T-helper 22 cell (primary cell): Measurements from ENCODE around the gene NEO1.

Experiments
- DNase-seq: peaks from one replicate; pipeline ENCODE4 v3.0.0-alpha.2; 2020; ENCODE audit warnings: low read depth

NEO1 gene

DNA sequence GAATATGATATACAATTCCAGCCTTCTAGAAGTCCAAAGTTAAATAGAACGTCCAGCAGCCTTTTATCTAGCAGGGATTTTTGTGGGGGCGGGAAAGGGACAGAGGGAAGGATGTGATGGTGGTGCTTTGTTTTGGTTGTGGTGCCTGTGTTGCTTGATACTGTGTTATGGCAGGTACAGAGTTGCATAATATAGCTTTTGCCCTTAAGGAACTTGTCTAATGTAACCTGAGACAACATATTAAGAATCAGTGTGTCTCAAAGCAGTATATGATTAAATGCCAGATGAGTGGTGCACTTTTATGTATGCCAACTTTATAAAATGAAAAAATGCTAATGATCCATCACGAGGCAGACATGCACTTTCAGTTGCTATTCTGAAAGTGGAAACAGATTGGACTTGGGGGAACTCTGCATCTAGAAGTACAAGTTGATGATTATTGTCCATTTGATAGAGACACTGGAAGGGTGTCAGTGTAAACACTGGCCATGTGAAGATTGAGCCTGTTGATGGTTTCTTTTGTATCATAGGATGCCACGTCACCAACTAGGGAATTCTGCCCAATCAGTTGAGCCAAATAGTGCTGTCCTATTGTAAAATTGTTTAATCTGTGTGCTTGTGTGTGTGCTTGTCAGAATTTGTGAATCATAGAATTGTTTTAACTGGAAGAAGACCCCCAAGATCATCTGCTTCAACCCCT lies 23.0 kb downstream of the NEO1 start:
- DNase-seq, result no peak

DNA sequence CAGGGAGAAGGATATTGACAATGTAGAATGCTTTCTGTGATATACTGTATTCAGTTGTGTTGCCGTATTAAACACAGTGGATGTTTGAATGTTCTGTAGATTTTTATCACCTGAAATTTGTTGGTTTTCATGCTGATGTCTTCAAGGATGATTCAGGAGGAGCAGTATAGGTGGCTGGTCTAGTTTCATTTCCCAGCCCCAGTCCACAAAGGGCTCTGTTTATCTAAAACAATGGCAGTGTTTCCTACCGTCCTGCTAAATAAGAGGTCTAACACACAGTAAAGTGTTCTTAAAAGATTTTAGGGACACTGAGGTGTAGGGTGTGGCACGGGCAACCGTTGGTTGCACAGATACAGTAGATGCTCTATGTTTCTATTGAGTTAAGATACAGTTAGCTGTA lies 26.0 kb downstream of the NEO1 start:
- no peak for DNase-seq

DNA sequence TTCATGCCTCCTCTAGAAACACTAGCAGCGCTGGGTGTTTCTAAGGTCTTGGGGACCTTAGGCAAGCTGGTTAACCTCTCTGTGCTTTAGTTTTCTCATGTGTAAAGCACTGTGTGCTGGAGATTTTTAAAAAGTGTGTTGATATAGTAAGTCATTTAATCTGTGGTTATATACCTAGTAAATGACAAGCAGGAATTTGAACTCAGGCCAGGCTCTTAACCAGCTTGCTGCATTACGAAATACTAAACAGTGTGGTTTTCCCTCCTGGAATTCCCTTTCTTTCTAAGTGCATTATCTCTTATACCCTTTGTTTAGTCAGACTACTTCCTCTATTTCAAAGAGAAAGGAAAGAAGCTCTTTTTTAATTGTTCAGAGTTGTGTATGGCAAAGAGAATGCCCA lies 26.5 kb downstream of the NEO1 start:
- DNase-seq, result no peak

DNA sequence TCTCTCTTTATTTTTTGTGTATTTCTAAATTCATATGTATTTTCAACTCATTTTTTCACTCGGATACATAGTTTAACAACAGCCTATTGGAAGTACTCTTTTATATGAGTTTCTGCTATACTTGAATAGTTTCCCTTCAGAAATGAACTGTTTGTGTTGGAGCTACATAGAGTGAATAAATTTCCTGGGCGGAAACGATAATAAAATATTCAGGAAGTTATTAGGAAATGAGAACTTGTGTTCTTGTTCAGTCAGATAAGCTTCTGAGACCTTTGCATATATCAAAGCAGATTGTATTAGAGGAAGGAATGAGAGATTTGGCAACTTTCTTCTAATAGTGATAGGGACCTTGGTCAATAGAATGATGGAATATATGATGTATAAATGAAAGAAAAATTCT lies 27.3 kb downstream of the NEO1 start:
- no peak for DNase-seq

DNA sequence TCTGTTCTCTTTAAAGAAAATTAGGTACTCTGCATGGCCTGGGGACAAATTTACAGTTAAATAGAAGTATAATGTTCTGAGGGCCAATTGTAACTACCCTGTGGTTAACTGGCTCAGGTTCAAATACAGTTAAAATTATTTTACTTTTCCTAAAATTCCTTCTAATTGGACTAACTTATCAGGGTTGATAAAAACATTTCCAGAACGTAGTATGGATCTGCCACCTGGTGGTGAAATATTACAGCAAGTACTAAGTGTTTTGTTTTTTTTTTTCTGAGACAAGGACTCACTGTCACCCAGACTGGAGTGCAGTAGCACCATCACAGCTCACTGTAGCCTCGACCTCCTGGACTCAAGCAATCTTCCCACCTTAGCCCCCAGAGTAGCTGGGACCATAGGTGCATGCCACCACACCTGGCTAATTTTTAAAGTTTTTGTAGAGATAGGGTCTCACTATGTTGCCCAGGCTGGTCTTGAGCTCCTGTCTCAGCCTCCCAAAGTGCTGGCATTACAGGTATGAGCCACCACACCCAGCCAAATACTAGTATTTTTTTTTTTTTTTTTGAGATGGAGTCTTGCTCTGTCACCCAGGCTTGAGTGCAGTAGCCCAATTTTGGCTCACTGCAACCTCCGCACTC lies 29.2 kb downstream of the NEO1 start:
- DNase-seq, result no peak

DNA sequence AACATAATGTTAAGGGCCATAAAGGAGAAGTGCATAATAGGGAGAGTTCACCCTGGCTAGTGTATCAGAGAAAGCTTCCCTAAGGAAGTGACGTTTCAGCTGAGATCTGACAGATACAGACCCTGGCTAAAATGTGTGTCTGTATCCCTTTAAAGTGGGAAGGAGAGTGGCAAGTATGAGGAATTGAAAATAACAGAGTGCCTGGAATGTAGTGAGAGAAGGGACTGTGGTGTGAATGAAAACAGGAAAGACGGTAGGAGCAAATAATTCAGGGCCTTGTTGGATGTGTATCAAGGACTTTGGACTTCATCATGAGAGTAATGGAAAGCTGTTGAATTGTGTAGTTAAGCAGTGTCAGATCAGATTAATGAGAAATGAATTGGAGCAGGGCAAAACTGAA lies 30.5 kb downstream of the NEO1 start:
- DNase-seq, result no peak

DNA sequence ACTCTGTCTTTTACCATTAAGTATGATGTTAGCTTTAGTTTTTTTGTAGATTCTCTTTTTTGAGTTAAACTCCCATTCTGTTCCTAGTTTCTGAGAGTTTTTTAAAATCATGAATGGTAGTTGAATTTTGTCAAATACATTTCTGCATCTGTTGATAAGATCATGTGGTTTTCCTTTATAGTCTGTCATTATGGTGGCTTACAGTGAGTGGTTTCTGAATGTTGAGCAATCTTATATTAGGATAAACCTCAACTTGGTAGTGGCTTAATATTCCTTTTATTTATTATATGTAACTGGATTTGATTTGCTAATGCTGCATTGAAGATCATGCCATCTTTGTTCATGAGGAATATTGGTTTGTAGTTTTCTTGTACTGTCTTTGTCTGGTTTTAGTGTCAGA lies 34.8 kb downstream of the NEO1 start:
- DNase-seq, result no peak

DNA sequence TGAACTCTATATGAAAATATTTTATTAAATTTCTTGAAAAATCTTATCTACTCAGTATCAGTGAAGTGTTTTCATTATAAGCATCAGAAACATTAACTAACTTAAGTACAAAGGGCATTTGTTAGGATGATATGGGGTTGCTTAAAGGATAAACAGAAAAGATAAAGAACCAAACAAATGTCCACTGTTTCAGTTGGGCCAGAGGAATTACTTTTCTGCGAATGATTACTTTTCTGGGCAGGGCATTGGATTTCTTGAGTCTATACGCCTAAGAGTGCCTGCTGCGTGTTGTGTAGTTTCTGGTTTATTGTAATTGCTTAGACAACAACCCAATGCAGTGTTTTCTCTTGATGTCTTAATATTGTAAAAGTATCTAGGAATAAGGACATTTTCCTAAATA lies 52.8 kb downstream of the NEO1 start:
- DNase-seq, result no peak

DNA sequence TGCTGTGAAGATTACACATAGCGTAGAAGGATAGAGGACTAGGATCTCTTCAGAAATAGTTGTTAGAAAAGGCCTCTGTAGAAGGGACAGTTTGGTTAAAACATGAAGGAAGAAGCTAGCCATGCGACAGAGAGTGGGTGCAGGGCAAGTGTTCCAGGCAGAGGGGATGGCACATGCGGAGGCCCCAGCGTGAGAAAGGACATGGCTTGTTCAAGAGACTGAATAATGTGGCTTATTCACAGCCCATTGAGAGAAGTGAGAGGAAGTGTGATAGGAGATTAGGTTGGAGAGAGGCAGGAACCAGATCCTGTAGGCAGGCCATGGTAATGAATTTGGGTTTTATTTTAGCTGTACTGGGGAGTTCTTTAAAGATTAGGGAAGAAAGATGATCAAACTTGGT lies 56.4 kb downstream of the NEO1 start:
- DNase-seq, result no peak

DNA sequence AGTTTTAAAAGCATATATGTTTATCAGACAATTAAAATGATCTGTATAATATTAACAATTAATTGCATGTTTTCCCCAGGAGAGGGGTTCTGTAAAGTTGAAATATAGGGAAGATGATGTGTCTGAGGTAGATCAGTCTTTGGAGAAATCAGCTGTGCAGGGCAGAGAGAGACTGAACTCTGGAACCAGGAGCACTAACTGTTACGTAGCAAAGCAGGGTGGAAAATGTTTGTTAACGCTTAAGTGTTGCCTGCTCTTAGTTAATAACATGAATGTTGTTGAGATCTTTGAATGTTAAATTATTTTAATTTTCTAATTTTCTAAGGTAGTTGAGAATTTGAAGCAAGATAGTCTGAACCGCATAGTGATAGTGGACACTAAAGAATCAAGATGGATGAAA lies 57.5 kb downstream of the NEO1 start:
- no peak for DNase-seq

DNA sequence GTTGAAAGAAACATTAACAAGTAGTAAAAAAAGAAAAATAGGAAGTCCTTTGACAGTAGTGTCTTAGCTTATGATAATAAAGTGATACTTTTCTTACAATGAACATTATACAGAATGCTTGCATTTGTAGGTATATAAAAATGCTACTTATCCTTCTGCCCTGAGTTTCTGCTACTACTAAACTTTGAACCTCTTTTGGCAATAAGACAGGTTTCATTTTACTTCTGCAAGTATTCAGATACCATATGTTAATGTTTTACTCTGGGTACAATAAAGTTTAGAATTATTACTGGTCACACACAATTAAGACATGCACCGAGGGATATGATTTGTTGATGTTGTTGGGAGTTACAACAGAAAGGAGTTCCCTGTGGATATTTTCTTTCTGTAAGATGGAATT lies 57.9 kb downstream of the NEO1 start:
- DNase-seq, result no peak

DNA sequence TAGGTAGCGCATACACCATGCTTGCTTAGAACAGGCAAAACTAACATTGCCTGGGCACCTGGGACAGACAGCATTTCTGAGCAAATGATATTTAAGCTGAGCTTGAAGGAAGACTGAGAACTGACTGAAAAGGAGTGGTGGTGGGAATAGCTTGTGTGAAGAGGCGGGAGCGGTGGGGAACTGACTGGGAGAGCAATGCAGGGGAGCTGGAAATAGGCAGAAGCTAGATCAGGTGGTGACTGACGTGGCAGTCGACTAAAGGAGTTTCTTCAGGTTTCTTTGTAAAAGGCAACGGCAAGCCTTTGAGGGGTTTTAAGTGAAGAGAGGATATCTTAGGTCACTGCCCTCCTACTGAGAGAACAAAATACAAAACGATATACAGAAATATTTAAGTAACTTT lies 61.8 kb downstream of the NEO1 start:
- DNase-seq, result no peak

DNA sequence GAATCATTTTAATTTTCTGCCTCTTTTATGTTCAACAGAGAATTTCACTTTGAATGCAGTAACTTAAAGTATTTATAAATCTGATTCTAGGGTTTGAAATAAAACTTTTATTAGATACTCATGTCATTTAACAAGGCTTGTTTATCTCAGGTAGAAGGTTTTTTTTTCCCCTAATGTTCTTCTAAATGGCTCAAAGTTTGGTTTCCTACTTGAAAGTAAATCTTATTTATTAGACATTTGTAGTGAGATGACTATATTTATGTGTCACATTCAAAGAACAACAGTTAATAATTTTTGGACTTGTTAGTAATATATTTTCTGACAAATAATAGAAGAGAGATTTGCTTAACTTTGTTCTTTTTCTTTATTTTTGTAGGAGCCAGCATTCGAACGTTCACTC lies 63.9 kb downstream of the NEO1 start:
- DNase-seq, result no peak

DNA sequence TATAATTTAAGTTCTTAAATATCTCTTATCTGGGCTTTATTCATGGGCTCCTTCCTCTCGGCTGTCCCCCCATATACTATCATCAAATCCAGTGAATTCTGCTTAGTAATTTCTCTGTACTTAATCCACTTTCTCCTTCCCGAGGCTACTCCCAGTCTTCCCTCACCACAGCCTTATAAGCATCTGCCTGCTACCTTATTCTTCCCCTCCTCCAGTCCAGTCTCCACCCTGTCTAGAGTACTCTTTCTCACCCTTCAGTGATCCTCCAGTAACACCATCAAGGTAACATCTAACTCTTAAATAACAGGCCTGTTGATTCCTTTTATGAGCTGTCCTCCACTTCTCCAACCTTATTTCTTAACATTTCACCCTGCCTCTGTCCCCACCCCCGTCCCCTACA lies 65.8 kb downstream of the NEO1 start:
- DNase-seq, result no peak

DNA sequence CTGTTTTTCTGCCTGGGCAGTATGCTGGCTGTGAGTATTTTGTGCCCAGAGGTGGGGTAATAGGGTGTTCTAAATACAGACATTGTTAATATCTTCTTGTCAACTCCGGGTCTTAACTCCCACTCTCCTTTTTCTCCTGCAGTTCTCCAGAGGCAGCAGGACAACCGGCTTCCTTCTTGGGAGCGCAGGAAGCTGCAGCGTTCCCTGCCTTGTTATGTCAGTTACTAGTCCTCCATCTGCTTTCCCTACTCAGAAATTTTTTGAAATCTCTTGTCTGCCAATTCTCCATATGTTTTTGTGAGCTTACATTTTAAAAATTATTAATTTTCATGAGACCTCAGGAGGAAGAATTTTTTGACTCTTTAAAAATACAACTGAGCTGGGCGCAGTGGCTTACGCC lies 67.2 kb downstream of the NEO1 start:
- no peak for DNase-seq

DNA sequence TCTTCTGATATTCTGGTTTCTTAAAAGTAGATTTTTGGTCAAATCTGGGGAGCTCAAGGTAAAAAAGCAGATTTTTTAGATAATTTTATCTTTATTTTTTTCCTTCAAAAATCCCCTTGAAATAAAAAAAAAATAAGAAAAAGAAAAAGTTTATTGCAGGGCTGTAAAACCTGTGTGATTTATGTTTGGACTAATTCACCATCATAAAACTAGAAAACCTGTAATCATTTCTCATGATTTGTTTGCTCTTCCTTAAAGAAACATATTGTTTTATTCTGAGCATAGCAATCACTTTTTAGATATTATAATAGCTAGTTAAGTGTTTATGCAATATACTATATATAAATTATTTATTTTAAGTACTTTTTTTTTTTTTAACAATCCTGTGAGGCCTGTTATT lies 68.0 kb downstream of the NEO1 start:
- no peak for DNase-seq

DNA sequence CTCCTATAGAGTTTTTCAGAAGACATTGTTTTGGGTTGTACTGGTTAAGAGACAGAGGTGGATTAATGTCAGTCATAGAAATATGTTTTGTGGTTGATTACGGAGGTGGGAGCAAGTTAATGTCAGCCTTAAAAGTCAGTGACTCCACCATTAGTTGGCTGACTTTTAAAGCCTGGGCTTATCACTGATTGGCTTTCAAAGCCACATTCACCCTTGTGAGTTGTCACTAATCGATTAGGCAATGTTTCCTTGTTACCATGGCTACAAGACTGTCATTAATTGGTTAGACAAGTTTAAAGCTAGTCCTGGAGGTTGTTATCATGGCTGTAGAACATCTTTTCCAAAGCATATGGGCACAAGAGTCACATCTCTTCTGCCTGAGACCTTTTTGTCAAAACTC lies 73.0 kb downstream of the NEO1 start:
- no peak for DNase-seq

DNA sequence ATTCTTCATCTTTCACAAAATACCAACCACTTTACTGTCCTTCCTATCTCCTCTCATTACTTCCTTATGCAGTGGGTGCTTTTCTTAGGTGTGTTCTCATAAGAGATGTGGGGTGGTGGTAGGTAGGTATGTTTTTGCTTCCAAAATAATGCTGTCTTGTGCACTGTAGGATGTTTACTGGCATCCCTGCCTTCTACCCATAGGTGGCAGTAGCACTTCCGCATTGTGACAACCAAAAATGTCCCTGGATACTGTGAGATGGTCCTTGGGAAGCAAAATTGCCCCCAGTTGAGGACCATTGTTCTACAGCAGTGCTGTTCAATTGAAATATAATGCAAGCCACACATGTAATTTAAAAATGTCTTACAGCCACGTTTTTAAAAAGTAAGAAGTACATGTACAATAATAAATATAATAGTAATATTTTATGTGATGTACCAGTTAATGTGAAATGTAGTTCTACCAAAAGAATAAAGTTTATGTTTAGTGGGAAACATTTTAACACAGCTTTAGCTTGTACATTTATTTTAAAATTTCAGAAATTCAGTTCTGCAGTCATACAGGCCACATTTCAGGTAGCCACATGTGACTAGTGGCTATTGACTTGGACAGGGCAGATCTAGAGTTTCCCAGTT lies 75.2 kb downstream of the NEO1 start:
- DNase-seq, result no peak

DNA sequence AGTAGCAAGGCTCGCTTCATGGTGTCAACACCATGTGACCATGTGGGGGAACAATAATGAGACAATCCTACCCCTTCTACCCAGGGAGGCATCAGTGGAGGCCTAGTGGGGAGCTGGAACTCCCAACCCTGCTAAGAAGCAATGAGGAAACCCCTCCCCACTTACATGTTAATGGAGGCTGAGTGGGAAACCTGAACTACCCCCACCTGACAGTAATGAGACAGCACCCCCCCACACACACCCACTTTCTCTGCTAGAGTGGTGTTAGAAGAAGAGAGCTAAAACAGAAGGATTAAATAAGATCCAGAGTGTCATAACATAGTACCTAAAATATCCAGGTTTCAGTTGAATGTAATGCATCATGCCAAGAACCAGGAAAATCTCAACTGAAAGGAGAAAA lies 78.6 kb downstream of the NEO1 start:
- DNase-seq, result no peak

DNA sequence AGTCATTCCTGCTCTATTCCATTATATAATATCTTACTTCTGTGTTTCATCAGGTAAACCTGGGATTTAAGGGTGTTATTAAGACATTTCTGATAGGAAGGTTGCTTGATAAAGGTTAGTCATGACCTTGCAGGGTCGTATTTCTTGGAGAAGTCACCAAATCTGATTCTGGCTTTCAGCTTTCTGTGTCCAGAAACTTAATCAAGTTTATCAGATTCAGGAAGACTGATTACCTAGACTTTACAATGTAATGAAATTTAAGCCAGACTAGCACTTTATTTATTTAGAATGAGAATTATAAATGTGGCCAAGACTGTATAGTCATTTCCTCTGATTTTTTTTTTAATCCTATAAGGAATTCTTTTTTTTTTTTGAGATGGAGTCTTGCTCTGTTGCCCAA lies 81.9 kb downstream of the NEO1 start:
- DNase-seq, result no peak

DNA sequence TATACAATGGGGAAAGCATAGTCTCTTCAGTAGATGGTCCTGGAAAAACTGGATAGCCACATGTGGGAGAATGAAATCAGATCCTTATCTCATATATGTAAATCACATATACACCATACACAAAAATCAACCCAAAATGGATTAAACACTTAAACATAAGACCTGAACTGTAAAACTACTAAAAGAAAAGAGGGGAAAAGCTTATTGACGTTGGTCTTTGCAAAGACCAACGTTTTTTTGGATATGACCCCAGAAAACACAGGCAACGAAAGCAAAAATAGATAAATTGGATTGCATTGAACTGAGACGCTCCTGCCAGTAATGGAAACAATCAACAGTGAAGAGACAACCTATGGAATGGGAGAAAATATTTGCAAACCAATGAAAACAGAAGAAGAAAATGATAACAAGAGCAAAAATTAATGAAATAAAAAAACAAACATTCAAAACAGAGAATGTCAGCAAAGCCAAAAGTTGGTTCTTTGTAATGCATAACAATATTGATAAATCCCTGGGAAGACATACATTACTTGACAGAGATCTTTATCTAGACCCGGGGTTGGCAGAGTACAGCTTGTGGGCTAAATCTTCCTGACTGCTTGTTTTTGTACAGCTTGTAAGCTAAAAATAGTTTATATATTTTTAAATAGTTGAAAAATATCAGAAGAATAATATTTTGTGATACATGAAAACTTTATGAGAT lies 86.9 kb downstream of the NEO1 start:
- no peak for DNase-seq

DNA sequence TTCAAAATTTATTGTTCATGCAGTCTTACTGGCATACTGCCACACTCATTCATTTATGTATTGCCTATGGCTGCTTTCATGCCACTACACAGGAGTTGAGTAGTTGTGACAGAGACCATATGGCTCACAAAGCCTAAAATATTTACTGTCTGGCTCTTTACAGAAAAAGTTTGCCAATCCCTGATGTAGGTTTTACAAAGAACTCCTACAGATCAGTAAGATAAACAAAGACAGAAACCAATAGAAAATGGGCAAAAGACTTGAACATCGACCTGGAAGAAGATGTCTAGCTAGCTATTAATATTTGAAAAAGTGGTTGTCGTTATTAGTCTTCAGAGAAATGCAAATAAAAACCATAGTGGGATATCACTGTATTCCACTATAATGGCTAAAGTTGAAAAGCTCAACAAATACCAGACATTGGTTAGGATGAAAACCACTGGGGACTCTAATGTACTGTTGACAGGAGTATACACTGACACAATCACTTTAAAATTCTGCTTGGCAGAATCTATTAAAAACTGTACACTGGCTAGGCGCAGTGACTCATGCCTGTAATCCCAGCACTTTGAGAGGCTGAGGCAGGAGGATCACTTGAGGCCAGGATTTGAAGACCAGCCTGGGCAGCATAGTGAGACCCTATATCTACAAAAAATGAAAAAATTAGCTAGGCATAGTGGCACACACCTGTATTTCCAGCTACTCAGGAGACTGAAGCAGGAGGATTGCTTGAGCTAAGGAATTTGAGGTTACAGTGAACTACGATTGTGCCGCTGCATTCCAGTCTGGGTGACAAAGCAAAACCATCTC lies 87.7 kb downstream of the NEO1 start:
- no peak for DNase-seq
